GM21723 (cell line): ENCODE data around the gene PTGS1.
"Not testable (repeated sequence)": the region's sequence is repeated elsewhere in the genome, so short reads cannot be mapped to it uniquely, and the experiment has no call there.

Experiments
- ATAC-seq: cut with Tn5 transposase; IDR thresholded peaks from one replicate; pipeline ENCODE4 v1.9.1; 2021; ENCODE audit warnings: mild to moderate bottlenecking, moderate library complexity; ENCODE audit not compliant: unreplicated experiment

PTGS1 gene

DNA sequence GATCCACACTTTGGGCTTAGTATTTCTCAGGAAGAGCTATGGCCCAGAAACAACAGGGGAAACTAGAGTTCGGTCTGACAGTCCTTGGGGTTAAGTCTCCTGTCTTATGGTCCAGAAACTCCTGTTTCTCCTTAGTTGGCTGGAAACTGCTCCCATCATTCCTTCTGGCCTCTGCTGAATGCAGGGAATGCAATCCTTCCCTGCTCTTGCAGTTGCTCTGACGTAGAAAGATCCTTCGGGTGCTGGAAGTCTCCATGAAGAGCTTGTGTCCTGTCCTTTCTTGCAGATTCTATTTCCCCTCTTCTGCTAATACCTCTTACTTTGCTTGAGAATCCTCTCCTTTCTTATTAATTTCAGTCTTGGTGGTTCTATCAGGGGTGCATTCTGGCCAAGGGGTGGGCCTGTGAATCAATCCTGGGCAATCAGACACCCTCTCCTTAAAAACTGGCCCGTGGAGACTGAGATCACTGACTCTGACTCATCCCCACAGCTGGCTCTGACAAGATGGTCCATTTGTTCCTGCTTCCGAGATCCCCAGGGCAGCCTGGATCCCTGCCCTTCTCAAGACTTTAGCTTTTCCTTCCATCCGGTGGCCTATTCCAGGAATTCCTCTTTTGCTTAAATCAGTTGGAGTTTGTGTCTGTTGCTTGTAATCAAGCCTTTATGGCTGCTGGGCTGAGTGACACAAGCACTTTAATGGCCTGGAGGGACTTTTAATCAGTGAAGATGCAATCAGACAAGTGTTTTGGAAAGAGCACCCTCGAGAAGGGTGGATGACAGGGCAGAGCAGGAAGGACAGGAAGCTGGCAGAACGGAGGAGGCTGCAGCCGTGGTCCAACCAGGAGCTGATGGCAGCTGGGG, 23.7 kb downstream of the PTGS1 start:
- ATAC-seq: no peak

DNA sequence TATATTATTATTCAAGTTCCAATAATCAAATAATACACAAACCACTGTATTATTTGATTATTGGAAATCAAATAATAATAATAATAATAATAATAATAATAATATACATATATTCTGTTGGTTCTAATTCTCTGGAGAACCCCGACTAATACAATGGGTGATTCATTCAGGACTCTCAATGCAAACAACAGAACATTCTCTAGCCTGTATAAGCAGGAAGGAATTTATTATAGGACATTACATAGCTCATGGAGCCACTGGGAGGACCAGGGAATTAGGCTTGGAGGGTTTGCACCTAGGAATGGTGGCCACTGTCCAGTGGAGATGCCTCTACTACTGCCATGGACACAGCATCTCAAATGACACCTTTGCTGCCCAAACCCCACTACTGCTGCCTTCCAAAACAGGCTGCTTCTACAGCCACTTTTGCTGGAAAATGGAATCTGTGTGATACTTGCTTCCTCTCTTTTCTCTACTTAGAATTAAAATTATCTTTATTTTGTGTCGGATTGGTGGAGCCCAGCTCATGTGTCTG, 25.9 kb downstream of the PTGS1 start:
- no peak for ATAC-seq

DNA sequence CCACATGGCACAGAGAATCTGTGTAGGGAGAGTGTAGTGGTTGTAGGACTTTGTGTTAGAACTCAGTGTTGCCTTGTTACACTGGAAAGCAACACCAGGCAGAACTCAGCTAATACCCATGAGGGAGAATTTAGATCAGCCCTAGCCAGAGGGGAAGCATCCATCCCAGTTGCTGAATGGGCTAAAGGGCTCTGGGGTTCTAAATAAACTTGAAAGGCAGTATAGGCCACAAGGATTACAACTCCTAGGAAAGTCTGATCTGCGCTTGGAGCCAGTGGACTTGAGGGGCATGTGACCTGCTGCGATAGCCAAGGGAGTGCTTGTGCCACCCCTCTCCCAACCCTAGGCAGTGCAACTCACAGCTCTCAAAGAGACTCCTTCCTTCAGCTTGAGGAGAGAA, 26.9 kb downstream of the PTGS1 start:
- no peak for ATAC-seq

DNA sequence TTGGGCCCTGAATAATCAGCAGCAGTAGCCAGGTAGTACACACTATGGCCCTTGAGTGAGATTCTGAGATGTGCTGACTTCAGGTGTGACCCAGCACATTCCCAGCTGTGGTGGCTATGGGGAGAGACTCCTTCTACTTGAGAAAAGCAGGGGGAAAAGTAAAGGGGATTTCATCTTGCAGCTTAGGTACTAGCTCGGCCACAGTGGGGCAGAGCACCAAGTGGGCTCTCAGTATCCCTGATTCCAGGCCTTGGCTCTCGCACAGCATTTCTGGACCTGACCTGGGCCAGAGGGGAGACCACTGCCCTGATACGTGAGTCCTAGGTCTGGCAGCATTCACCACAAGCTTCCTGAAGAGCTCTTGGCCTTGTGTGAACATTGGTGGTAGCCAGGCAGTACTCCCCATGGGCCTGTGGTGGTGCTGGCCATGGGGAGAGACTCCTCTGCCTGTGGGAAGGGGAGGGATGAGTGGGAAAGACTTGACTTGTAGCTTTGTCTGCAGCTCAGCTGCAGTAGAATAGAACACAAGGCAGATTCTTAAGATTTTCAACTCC, 27.6 kb downstream of the PTGS1 start:
- ATAC-seq: no peak

DNA sequence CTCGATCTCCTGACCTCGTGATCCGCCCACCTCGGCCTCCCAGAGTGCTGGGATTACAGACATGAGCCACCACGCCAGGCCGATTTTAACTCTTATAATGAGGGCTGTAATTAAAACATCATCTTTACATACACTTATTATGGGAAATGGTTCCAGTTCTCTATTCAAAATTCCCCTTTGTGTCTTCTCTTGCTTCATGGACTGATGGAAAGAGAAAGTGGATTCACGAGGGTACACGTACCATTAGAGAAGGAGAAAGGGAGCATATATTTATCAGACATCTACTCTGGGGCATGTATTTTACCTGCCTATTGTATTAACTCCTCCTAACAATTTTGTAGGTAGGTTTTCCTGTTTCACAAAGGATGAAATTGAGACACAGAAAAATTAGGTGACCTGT, 31.1 kb downstream of the PTGS1 start:
- no peak for ATAC-seq

DNA sequence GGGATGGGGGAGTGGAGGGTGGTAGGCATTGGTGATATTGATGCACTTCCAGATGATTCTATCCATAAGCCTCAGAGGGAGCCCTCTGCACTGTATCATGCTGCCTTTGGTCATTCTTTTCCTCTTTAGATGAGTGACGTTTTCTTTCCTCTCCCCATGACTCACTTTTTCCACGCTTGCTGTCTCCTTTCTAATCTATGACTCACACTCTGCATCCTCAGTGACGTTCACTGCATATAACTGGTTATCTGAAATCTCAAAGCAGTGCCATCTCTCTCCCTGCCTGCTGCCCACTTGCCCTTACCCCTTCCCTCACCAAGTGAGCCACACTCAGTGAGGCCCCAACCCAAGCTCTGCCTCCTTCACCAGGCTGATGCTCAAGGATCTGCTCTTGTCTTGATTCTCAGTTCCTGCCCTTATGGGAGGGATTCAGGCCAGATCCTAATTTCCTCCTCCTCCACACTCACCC, 31.6 kb downstream of the PTGS1 start:
- ATAC-seq: no peak

DNA sequence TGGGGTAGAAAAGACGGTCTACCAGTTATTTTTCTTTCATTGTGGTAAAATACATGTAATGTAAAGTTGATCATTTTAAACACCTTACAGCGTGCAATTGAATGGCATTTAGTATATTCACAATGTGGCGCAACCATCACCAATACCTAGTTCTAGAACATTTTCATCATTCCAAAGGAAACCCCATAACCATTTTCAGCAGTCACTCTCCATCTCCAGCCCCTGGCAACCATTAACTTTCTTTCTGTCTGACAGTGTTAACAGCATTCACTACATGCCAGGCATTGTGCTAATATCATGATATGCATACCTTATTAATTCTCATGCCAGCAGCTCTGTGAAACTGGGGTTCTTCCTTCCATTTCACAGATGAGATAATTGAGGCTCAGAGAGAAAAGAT, 32.0 kb downstream of the PTGS1 start:
- ATAC-seq: no peak

DNA sequence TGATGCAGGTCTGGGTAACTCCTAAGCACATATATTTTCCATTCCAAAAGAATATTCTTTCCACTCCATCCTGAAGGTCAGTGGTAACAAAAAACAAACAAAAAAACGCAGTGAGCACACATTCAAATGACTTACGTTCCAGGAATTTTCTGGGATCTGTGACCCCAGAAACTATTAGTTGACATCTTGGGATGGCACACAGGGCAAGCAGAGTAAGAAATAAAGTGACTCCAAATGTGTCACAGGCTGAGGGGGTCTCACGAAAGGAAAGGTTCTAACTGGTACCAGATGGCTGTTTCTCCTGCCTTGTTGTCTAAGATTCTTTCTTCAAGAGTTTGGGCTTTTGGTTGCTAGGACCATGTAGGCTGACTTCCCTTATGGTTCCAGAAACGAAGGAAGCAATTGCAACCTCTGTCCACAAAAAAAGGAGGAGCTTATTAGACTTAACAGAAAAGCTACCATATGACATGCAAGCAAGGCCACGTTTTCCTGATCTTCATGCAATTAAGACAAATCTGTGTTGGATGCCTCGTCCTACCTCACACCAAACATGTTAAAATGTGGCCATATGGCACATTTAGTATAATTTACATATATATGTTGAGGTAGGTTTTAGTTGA, 32.7 kb downstream of the PTGS1 start:
- no peak for ATAC-seq

DNA sequence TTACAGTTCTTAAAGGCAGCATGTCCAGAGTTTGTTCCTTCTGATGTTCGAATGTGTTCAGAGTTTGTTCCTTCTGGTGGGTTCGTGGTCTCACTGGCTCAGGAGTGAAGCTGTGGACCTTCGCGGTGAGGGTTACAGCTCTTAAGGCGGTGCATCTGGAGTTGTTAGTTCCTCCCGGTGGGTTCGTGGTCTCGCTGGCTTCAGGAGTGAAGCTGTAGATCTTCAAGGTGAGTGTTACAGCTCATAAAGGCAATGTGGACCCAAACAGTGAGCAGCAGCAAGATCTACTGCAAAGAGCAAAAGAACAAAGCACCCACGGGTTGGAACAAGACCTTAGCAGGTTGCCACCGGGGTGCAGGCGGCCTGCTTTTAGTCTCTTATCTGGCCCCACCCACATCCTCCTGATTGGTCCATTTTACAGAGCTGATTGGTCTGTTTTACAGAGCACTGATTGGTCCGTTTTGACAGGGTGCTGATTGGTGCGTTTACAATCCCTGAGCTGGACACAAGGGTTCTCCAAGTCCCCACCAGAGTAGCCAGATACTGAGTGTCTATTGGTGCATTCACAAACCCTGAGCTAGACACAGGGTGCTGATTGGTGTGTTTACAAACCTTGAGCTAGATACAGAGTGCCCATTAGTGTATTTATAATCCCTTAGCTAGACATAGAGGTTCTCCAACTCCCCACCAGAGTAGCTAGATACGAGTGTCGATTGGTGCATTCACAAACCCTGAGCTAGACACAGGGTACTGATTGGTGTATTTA, 34.7 kb downstream of the PTGS1 start:
- not testable (repeated sequence) for ATAC-seq

DNA sequence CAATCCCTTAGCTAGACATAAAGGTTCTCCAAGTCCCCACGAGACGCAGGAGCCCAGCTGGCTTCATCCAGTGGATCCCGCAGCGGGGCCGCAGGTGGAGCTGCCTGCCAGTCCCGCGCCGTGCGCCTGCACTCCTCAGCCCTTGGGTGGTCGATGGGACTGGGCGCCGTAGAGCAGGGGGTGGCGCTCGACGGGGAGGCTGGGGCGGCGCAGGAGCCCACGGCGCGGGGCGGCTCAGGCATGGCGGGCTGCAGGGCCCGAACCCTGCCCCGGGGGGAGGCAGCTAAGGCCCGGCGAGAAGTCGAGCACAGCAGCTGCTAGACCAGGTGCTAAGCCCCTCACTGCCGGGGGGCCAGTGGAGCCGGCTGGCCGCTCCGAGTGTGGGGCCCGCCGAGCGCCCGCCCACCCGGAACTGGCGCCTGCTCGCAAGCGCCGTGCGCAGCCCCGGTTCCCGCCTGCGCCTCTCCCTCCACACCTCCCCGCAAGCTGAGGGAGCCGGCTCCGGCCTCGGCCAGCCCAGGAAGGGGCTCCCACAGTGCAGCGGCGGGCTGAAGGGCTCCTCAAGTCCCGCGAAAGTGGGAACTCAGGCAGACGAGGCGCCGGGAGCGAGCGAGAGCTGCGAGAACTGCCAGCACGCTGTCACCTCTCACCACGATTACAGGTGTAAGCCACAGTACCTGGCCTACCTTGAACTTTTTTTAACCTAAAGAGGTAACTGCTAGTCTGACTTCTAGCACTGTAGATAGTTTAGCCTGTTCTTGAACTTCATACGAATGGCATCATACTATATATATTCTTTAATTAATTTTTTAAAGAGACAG, 35.5 kb downstream of the PTGS1 start:
- ATAC-seq: no peak

DNA sequence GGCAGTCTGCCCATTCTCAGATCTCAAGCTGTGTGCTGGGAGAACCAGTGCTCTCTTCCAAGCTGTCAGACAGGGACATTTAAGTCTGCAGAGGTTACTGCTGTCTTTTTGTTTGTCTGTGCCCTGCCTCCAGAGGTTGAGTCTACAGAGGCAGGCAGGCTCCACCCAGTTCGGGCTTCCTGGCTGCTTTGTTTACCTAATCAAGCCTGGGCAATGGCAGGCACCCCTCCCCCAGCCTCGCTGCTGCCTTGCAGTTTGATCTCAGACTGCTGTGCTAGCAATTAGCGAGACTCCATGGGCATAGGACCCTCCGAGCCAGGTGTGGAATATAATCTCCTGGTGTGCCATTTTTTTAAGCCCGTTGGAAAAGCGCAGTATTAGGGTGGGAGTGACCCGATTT, 43.3 kb downstream of the PTGS1 start:
- ATAC-seq: not testable (repeated sequence)

DNA sequence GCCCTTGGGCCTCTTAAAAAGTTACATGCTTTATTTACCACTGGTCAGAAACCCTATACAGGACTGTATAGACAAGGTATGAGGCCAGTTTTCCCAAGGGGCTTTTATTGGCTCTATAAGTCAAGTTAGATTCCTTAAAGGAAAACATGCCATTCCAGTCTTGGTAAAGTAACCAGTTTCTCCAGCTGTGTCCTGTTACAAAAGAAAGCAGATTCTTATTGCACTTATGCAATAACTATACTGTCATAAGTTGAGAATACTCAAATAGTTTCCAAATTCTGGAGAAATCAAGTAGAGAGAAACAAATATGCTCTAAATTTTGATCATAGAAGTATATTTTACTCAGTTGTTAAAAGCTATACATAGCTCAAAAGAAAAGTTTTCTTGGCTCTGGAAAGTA, 47.2 kb downstream of the PTGS1 start:
- ATAC-seq: no peak

DNA sequence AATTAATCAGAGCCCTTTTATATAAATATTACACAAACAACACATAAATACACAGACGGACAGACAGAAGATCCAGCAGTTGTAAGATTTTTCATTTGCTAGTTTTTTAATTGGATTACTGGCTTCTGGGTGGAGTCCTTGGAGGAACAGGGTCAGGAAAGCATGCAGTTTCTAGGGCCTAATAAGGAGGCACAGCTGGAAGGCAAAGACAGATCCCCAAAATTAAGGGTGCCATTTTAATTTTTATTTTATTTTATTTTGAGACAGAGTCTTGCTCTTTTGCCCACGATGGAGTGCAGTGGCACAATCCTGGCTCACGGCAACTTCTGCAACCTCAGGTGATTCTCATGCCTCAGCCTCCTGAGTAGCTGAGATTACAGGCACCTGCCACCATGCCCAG, 49.5 kb downstream of the PTGS1 start:
- no peak for ATAC-seq

DNA sequence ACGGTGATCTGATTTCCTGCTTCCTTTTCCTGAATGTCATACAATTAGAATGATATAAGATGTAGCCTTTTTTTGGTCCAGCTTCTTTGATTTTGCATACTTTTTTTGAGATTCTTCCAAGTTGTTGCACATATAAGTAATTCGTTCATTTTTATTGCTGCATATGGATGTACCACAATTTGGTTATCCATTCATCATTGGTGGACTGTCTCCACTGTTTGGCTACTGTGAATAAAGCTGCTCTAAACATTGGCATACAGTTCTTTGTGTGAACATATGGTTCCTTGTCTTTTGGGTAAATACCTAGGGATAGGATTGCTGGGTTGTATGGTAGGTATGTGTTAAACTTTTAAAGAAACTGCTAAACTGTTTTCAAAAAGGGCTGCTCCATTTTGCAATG, 54.3 kb downstream of the PTGS1 start:
- no peak for ATAC-seq

DNA sequence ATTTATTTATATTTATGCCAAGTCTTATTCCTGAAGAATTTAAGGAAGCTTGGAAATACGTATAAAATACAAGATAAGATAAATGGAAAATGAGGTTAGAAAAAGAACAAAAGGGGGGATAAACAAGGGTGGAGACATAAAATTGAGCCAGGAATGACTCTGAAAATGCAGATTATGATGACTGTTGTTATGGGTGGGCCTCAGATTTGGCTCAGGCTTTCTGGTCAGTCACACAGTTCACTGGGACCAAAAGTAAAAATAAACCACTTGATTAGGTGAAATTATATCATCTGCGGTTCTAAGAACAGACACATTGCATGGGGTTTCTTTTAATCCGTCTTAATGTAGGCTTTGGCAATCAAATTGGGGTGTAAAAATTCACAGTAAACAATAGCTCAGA, 55.9 kb downstream of the PTGS1 start:
- ATAC-seq: no peak

DNA sequence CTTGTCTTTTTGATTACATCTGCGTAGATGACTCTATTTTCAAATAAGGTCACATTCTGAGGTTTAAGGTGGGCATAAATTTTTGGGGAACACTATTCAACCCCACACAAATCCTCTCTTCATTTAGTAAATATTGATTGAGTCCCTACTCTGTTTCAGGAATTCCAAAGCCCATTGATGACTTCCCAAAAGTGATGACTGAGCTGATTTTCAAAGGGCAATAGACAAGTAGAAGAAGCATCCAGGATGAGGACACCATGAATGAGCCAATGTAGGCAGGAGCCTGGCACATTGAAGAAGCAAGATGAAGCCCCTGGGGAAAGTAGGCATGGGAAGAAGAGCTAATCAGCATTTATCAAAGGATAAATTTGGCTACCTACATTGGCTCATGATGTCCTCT, 71.7 kb downstream of the PTGS1 start:
- ATAC-seq: no peak

DNA sequence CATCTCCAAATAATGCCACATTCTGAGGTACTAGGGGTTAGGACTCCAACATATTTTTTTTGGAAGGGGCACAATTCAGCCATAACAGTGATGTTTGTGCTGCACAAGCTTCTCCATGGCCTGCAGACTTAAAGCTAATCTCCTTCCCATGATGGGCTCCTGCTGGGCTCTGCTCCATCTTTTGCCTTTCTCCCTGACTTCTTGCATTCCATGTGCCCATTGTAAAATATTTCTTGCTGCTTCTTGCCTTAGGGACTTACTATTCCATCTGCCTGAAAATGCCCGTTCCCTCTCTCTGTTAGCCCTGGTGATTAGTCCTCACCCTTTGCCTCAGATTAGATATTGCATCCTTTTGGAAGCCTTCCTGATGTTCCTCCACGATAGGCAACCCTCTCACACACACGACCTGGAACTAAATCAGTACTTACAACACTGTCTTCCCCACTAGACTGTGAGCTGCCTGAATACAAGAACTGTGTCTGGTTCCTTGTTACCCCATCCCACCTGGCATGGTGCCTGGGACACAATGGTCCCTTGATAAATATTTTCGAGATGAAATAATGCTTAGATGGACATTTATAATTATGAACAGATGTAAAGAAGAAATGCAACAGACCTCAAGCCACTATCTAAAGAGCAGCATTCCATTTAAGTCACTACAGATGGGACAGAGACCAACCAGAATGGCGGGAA, 73.4 kb downstream of the PTGS1 start:
- ATAC-seq: no peak
